DOHH2 (cell line): Measurements from ENCODE around the gene RPS6KB2.

Experiments
- CTCF ChIP-seq: fragments of 200-600 bp; sonication (generic); IDR thresholded peaks from one replicate; pipeline ENCODE4 v1.5.1; 2014; ENCODE audit warnings: antibody characterized with exemption, mild to moderate bottlenecking, low read depth, low read length; ENCODE audit not compliant: poor library complexity, severe bottlenecking
- EZH2phosphoT487 ChIP-seq: fragments of 200-600 bp; sonication (generic); IDR thresholded peaks from 2 replicates; pipeline ENCODE4 v1.6.1; 2017; ENCODE audit warnings: borderline replicate concordance, mild to moderate bottlenecking, antibody characterized with exemption, low read length, moderate library complexity, mixed read lengths

- TF ChIP-seq CTCF = no peak
- no peak for TF ChIP-seq EZH2phosphoT487
These were observed 5.5 kb downstream of the RPS6KB2 start for GRCh38 chr11:67433536-67434394.
